Osteoblast (primary cell): Measurements from ENCODE around the gene PARD6B. TPM values are rescaled to one million over a fixed set of nuclear protein-coding genes. Genes with fewer than 3 reads are reported as not detected.
"Not testable (repeated sequence)": the region's sequence is repeated elsewhere in the genome, so short reads cannot be mapped to it uniquely, and the experiment has no call there.

Experiments
- DNase-seq: peaks from one replicate; pipeline ENCODE4 v3.0.0; 2011; ENCODE audit warnings: low spot score, mixed read lengths; ENCODE audit not compliant: insufficient read length; ENCODE audit errors: missing footprints
- H2AFZ ChIP-seq: 2 replicates; pipeline ENCODE4 v1.6.0; 2011; ENCODE audit warnings: mild to moderate bottlenecking, low read length
- H3K27ac ChIP-seq: 2 replicates; pipeline ENCODE4 v1.5.1; 2011; ENCODE audit warnings: mild to moderate bottlenecking, low read depth, low read length, moderate library complexity
- H3K27me3 ChIP-seq: 2 replicates; pipeline ENCODE4 v1.6.0; 2012; ENCODE audit warnings: mild to moderate bottlenecking, control low read depth, inconsistent platforms, low read length, moderate library complexity; ENCODE audit not compliant: insufficient read depth
- H3K36me3 ChIP-seq: 2 replicates; pipeline ENCODE4 v1.5.1; 2011; ENCODE audit warnings: mild to moderate bottlenecking, low read length, control low read depth, moderate library complexity; ENCODE audit not compliant: insufficient read depth
- H3K4me1 ChIP-seq: 2 replicates; pipeline ENCODE4 v1.5.1; 2011; ENCODE audit warnings: mild to moderate bottlenecking, low read length, control low read depth, moderate library complexity; ENCODE audit not compliant: insufficient read depth
- H3K4me2 ChIP-seq: 2 replicates; pipeline ENCODE4 v1.6.0; 2011; ENCODE audit warnings: mild to moderate bottlenecking, low read length; ENCODE audit not compliant: insufficient read depth
- H3K4me3 ChIP-seq: fragments of 200-600 bp; sonication (generic); 3 replicates; pipeline ENCODE4 v1.5.1; 2012; ENCODE audit warnings: mild to moderate bottlenecking, low read length, inconsistent platforms; ENCODE audit not compliant: insufficient read depth
- H3K79me2 ChIP-seq: 2 replicates; pipeline ENCODE4 v1.6.0; 2012; ENCODE audit warnings: mild to moderate bottlenecking, low read length, control low read depth, inconsistent platforms; ENCODE audit not compliant: insufficient read depth
- H3K9me3 ChIP-seq: 2 replicates; pipeline ENCODE4 v1.5.1; 2011; ENCODE audit warnings: low read depth, low read length, control low read depth
- H4K20me1 ChIP-seq: 2 replicates; pipeline ENCODE4 v1.6.0; 2012; ENCODE audit warnings: mild to moderate bottlenecking, low read length, control low read depth; ENCODE audit not compliant: insufficient read depth
- CTCF ChIP-seq: IDR thresholded peaks from 2 replicates; pipeline ENCODE4 v1.5.1; 2011; ENCODE audit warnings: mild to moderate bottlenecking, low read depth, low read length, moderate library complexity; ENCODE audit errors: extremely low read depth
- total RNA-seq: library from RNA; depleted of rRNA; stranded (reverse); fragments of >200 nt; gene quantifications from 2 replicates; pipeline ENCODE4 v1.2.3, GENCODE V29; 2012

PARD6B gene
- total RNA-seq, 1 donor: 0.72 TPM

GRCh38 chr20:50711113-50711825, 20.1 kb upstream of the PARD6B start:
- no peak overlapping the region for H3K27ac ChIP-seq
- H3K79me2 ChIP-seq: no peaks in the 10 kb centered on the region
- no peaks in the 10 kb centered on the region for H3K36me3 ChIP-seq
- no peak overlapping the region for H3K4me3 ChIP-seq
- DNase-seq: no peak
- no peak for TF ChIP-seq CTCF
- H4K20me1 ChIP-seq: no peaks in the 10 kb centered on the region
- H3K4me1 ChIP-seq: peaks cover 12% of the 10 kb centered on the region
- H3K4me2 ChIP-seq: no peak overlapping the region
- H2AFZ ChIP-seq: peak overlapping the region; percentile 17
- no peaks in the 10 kb centered on the region for H3K9me3 ChIP-seq
- H3K27me3 ChIP-seq: no peaks in the 10 kb centered on the region

- H3K9me3 ChIP-seq: no peaks in the 10 kb centered on the region
- TF ChIP-seq CTCF: no peak
- no peaks in the 10 kb centered on the region for H3K79me2 ChIP-seq
- H2AFZ ChIP-seq: no peak overlapping the region
- H3K36me3 ChIP-seq: no peaks in the 10 kb centered on the region
- no peak overlapping the region for H3K4me3 ChIP-seq
- DNase-seq: no peak
- no peak overlapping the region for H3K4me2 ChIP-seq
- no peaks in the 10 kb centered on the region for H4K20me1 ChIP-seq
- no peaks in the 10 kb centered on the region for H3K27me3 ChIP-seq
- H3K4me1 ChIP-seq: peaks cover 16% of the 10 kb centered on the region
- no peak overlapping the region for H3K27ac ChIP-seq
Observed at GRCh38 chr20:50712771-50713656, 18.4 kb upstream of the PARD6B start.

GRCh38 chr20:50713657-50714101, 17.7 kb upstream of the PARD6B start:
- Histone ChIP-seq H3K4me2 (no peak overlapping the region), H3K9me3 (no peaks in the 10 kb centered on the region), H3K4me1 (peaks cover 23% of the 10 kb centered on the region), H3K27ac (no peak overlapping the region), H4K20me1 (no peaks in the 10 kb centered on the region), H2AFZ (peak overlapping the region; percentile 83), H3K36me3 (no peaks in the 10 kb centered on the region), H3K79me2 (no peaks in the 10 kb centered on the region), H3K27me3 (no peaks in the 10 kb centered on the region), H3K4me3 (no peak overlapping the region)
- no peak for DNase-seq
- peak; percentile 60 for TF ChIP-seq CTCF

- H3K4me3 ChIP-seq, H4K20me1 ChIP-seq, H3K4me2 ChIP-seq, H3K79me2 ChIP-seq, H3K9me3 ChIP-seq, H3K36me3 ChIP-seq, H2AFZ ChIP-seq, H3K27ac ChIP-seq, DNase-seq, H3K27me3 ChIP-seq: not testable (repeated sequence)
- peaks cover 24% of the 10 kb centered on the region for H3K4me1 ChIP-seq
Observed at GRCh38 chr20:50714426-50714825, 17.0 kb upstream of the PARD6B start.
